Dendritic cell treated with granulocyte-macrophage colony-stimulating factor and Interleukin-4, amounts not matched to agents 40 ng/mL and 50 ng/mL, for 4 days (primary cell): Measurements from ENCODE around the gene LRRC7.

Source experiments
- H3K27ac Mint-ChIP-seq: one replicate; pipeline ENCODE4 v1.8.0; 2022; ENCODE audit warnings: mild to moderate bottlenecking, mixed read lengths
- H3K27me3 Mint-ChIP-seq: one replicate; pipeline ENCODE4 v1.8.0; 2022; ENCODE audit warnings: mild to moderate bottlenecking, mixed read lengths
- H3K36me3 Mint-ChIP-seq: one replicate; pipeline ENCODE4 v1.8.0; 2022; ENCODE audit warnings: low read depth, mixed read lengths
- H3K4me1 Mint-ChIP-seq: one replicate; pipeline ENCODE4 v1.8.0; 2022; ENCODE audit warnings: low read depth, mixed read lengths
- H3K4me3 Mint-ChIP-seq: one replicate; pipeline ENCODE4 v1.8.0; 2022; ENCODE audit warnings: mild to moderate bottlenecking, moderate library complexity, mixed read lengths
- H3K9me3 Mint-ChIP-seq: one replicate; pipeline ENCODE4 v1.8.0; 2022; ENCODE audit warnings: mixed read lengths
- intact Hi-C: fragments of 100-400 bp; cut with micrococcal nuclease; formaldehyde crosslinking; loops from one replicate; pipeline ENCODE4 v1.15.0; 2022

LRRC7 gene

GRCh38 chr1:69639159-69639558 lies 71.4 kb downstream of the LRRC7 start:
- H3K4me1 Mint-ChIP-seq = no peaks in the 10 kb centered on the region
- H3K27ac Mint-ChIP-seq = no peak overlapping the region
- no peaks in the 10 kb centered on the region for H3K9me3 Mint-ChIP-seq
- no peaks in the 10 kb centered on the region for H3K27me3 Mint-ChIP-seq
- H3K4me3 Mint-ChIP-seq = no peak overlapping the region
- no peaks in the 10 kb centered on the region for H3K36me3 Mint-ChIP-seq
- intact Hi-C loops = loop anchor here (2.0 kb wide), 1 partner anchor 48 kb away; no protein-coding TSS in a partner anchor

DNA sequence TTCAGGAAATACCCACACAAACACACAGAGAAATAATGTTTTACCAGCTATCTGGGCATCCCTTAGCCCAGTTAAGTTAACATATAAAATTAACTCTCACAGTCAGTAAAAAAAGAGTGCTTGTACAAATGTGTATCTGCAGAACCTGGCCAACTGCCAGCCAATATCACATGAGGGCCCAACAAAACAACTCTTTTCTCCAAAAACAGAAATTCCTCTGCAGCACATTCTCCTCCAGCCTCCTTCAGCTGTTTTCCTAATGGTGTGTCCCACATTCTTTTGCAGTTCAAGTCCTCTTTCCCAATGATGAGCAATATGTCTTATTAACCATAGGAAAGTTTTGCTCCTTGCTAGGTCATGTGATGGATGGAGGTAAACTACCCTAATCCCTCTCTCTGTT lies 75.5 kb downstream of the LRRC7 start:
- Mint-ChIP-seq H3K36me3 (no peaks in the 10 kb centered on the region), H3K4me3 (no peak overlapping the region), H3K27me3 (no peaks in the 10 kb centered on the region), H3K4me1 (no peaks in the 10 kb centered on the region), H3K27ac (no peak overlapping the region), H3K9me3 (no peaks in the 10 kb centered on the region)
- intact Hi-C loops = no loop called here

DNA sequence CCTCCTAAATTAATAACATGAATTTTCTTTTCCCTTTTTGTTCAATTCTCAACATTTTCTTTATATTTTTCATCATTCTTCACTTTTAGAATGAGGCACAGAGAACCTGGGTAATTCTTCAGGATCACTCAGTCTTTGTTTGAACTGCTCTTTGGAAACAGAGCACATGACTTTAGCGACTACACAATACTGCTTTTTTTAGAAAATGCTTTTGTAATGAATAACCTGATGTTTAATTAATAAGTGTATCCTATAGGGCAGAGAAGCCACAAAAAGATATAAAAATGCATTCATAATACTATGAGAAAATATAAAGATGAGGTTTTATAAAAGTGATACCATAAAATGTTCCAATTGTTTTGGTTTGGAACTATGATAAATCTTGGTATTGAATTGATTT lies 77.8 kb downstream of the LRRC7 start:
- H3K4me3 Mint-ChIP-seq = no peak overlapping the region
- no peaks in the 10 kb centered on the region for H3K9me3 Mint-ChIP-seq
- H3K4me1 Mint-ChIP-seq = no peaks in the 10 kb centered on the region
- no peaks in the 10 kb centered on the region for H3K27me3 Mint-ChIP-seq
- intact Hi-C loops = no loop called here
- H3K27ac Mint-ChIP-seq = no peak overlapping the region
- H3K36me3 Mint-ChIP-seq = no peaks in the 10 kb centered on the region

GRCh38 chr1:69648486-69648885 lies 80.8 kb downstream of the LRRC7 start:
- H3K4me3 Mint-ChIP-seq = no peak overlapping the region
- H3K4me1 Mint-ChIP-seq = no peaks in the 10 kb centered on the region

DNA sequence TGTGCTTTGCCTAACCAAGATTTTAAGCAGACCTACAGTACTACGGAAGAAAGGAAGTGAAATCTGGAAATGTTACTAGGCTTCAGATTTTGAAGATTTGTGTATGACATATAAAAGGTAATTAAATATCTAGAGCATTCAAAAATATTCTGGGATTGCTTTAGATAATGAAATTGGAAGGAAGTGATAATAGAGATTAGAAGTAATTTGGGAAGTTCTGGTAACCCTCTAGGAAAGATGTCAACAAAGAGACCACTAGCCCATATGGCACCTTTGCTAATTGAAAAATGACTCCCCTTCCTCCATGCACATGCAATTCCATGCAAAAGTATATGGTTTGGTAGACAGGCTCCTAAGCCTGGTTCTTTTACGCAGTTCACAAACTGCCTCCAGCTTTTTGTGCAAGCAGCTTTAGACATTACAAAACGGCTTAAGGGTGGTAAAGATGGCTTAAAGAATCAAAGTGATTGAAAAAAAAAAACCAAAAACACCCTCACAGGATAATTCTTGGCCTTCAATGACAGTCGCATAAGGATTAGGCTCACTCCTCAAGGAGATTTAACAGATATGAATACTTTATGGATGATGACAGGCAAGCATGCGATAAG lies 81.8 kb downstream of the LRRC7 start:
- intact Hi-C loops = no loop called here
- no peak overlapping the region for H3K27ac Mint-ChIP-seq
- no peak overlapping the region for H3K4me3 Mint-ChIP-seq
- H3K4me1 Mint-ChIP-seq = no peaks in the 10 kb centered on the region
- H3K27me3 Mint-ChIP-seq = no peaks in the 10 kb centered on the region
- no peaks in the 10 kb centered on the region for H3K36me3 Mint-ChIP-seq
- no peaks in the 10 kb centered on the region for H3K9me3 Mint-ChIP-seq

More at GRCh38 chr1:69648486-69648885, 80.8 kb downstream of the LRRC7 start:
- no peaks in the 10 kb centered on the region for H3K9me3 Mint-ChIP-seq
- no peaks in the 10 kb centered on the region for H3K27me3 Mint-ChIP-seq
- no peak overlapping the region for H3K27ac Mint-ChIP-seq
- intact Hi-C loops = no loop called here
- H3K36me3 Mint-ChIP-seq = no peaks in the 10 kb centered on the region

GRCh38 chr1:69650779-69651178 lies 83.1 kb downstream of the LRRC7 start:
- Mint-ChIP-seq H3K27ac (no peak overlapping the region), H3K36me3 (no peaks in the 10 kb centered on the region), H3K4me3 (no peak overlapping the region), H3K9me3 (no peaks in the 10 kb centered on the region), H3K4me1 (no peaks in the 10 kb centered on the region), H3K27me3 (no peaks in the 10 kb centered on the region)
- intact Hi-C loops = no loop called here

DNA sequence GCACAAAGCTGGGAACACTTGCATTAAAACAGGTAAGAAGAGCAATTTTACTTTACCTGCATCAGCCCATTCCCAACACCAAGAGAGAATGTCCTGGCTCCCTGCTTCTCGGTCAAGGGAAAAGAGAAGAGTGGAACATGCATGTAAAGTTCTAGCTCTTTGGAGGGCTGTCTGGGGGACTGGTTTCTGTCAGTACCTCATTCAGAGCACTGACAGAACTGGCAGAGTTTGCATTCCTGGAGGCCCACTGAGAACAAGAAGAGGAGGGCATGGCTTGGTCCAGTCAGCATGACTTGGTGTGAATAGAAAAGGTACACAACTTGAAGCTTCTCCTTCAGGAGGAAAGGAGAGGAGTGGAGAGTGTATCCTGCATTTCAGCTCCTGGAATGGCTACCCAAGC lies 83.9 kb downstream of the LRRC7 start:
- Mint-ChIP-seq H3K4me1 (no peaks in the 10 kb centered on the region), H3K36me3 (no peaks in the 10 kb centered on the region), H3K9me3 (no peaks in the 10 kb centered on the region), H3K4me3 (no peak overlapping the region), H3K27ac (no peak overlapping the region), H3K27me3 (no peaks in the 10 kb centered on the region)
- intact Hi-C loops = no loop called here

DNA sequence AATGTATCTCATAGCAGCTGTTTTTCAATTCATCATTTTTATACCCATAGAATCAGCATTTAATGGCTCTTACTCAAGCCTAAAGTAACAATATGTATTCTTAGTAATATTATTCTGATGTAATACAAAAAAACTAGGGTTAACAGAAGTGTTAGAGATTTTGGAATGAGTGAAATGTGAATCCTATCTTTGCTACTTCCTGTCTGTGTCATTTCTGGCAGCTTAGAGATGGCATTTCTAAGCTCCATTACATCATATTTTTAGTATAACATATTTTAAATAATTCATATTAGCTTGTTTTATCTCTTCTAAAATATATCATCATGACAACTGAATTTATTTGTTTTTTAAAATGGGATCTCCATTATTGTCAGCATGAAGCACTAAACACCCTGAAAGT lies 90.2 kb downstream of the LRRC7 start:
- Mint-ChIP-seq H3K36me3 (no peaks in the 10 kb centered on the region), H3K27ac (no peak overlapping the region), H3K27me3 (no peaks in the 10 kb centered on the region), H3K4me1 (peaks cover 7% of the 10 kb centered on the region), H3K4me3 (no peak overlapping the region), H3K9me3 (no peaks in the 10 kb centered on the region)
- intact Hi-C loops = no loop called here

- Mint-ChIP-seq H3K4me3 (no peak overlapping the region), H3K27me3 (no peaks in the 10 kb centered on the region), H3K27ac (no peak overlapping the region), H3K9me3 (peaks cover 13% of the 10 kb centered on the region), H3K36me3 (no peaks in the 10 kb centered on the region), H3K4me1 (peaks cover 7% of the 10 kb centered on the region)
- intact Hi-C loops = no loop called here
Measured at GRCh38 chr1:69661686-69662085, 94.0 kb downstream of the LRRC7 start.

DNA sequence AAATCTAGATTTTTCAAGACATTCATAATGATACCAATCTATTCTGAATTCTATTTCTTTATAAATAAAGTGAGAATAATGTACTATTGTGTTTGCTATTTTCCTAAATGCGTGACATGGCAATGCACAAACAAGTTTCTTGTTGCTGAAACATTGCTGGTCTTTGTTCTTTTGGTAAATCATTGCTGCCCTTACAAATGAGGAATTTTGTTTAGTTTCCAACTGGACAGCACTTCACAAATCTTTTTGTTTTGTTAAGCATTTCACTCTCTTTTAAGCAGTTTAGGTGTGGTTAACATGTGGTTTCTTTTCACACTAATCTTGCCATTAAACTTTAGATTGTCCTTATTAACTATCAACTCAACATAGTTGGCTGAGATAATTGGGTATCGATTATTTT lies 94.6 kb downstream of the LRRC7 start:
- H3K4me3 Mint-ChIP-seq = no peak overlapping the region
- H3K27me3 Mint-ChIP-seq = no peaks in the 10 kb centered on the region
- intact Hi-C loops = no loop called here
- peaks cover 19% of the 10 kb centered on the region for H3K9me3 Mint-ChIP-seq
- no peak overlapping the region for H3K27ac Mint-ChIP-seq
- H3K4me1 Mint-ChIP-seq = peaks cover 7% of the 10 kb centered on the region
- H3K36me3 Mint-ChIP-seq = no peaks in the 10 kb centered on the region

DNA sequence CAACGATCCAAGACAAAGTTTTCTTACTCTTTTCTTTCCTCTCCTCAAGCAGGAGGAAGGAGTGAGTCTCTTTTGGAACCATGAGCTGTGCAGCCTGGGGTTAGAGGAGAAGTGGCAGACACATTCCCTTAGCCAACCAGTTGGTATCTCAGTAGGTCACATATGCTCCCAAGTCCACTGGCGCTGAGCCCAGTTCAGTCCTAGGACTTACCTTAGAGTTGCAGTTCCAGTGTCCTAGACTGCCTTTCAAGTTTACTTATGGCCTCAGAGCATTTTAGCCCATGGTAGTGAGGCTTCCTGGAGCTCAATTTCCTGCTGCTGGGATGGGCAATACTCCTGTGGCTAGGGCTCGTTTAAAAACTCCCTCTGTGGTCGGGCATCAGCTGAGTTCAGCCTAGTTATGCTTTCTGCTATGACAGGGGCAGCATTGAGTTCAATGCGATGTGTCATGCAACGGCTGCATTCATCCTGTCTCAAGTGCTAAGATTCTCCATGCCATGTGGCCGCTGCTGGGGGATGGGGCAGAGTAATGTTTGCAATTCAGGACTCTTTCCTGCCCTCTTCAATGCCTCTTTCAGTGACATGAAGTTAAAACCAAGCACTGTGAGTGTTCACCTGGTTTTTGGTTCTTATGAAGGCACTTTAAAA lies 103.8 kb downstream of the LRRC7 start:
- intact Hi-C loops = no loop called here

GRCh38 chr1:69673321-69673720 lies 105.6 kb downstream of the LRRC7 start:
- H3K4me3 Mint-ChIP-seq = no peak overlapping the region
- H3K36me3 Mint-ChIP-seq = no peaks in the 10 kb centered on the region
- H3K4me1 Mint-ChIP-seq = no peaks in the 10 kb centered on the region
- H3K9me3 Mint-ChIP-seq = peaks cover 20% of the 10 kb centered on the region
- H3K27me3 Mint-ChIP-seq = no peaks in the 10 kb centered on the region
- no peak overlapping the region for H3K27ac Mint-ChIP-seq
- intact Hi-C loops = no loop called here

More for the DNA sequence above, 103.8 kb downstream of the LRRC7 start:
- Mint-ChIP-seq H3K36me3 (no peaks in the 10 kb centered on the region), H3K27me3 (no peaks in the 10 kb centered on the region), H3K4me3 (no peak overlapping the region), H3K27ac (no peak overlapping the region), H3K4me1 (no peaks in the 10 kb centered on the region), H3K9me3 (peaks cover 37% of the 10 kb centered on the region)

DNA sequence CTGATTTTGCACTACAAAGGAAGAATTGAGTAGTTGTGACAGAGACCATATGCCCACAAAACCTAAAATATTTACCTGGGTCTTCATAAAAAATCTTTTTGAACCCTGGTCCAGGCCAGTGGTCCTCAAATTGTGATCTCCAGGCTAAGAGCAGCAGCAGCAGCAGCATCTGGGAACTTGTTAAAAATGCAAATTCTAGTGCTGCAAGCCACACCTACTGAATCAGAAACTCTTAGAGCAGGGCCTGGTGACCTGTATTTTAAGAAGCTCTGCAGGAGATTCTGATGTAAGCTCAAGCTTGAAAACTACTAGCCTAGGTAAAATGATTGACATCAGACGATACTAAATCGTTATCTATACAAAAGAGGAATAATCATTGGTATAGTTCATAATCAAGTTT lies 112.2 kb downstream of the LRRC7 start:
- Mint-ChIP-seq H3K4me1 (no peaks in the 10 kb centered on the region), H3K9me3 (peaks cover 5% of the 10 kb centered on the region), H3K4me3 (no peak overlapping the region), H3K27ac (no peak overlapping the region), H3K36me3 (no peaks in the 10 kb centered on the region), H3K27me3 (no peaks in the 10 kb centered on the region)
- intact Hi-C loops = no loop called here

DNA sequence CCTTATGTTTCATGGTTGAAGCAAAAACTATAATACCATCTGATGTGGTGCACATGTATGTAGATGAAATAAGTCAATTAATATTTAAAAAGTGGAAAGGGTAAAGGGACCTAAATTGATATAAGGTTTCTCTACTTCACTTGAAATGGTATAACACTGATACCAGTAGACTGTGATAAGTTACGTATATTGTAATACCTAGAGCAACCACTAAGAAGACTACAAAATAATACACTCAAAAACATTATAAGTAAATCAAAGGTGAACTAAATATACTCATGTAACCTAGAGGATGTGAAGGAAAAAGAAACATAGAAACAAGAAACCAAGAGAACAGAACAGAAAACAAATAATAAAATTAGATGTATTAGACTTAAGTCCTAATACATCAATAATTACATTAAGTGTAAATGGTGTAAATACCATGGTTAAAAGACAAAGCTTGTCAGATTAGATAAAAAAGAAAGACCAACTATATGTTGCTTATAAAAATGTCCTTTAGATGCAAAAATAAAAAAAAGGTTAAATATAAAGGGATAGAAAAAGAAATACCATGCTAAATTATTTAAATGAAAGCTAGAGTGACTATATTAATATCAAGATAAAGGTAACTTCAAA lies 118.8 kb downstream of the LRRC7 start:
- Mint-ChIP-seq H3K36me3 (no peaks in the 10 kb centered on the region), H3K27ac (no peak overlapping the region), H3K27me3 (no peaks in the 10 kb centered on the region), H3K4me3 (no peak overlapping the region), H3K9me3 (peaks cover 14% of the 10 kb centered on the region), H3K4me1 (peaks cover 24% of the 10 kb centered on the region)
- intact Hi-C loops = no loop called here
